Activated CD4-positive, alpha-beta memory T cell treated with anti-CD3 and anti-CD28 coated beads for 36 hours (primary cell): ENCODE data around the gene CAMTA1. TPM values are rescaled to one million over a fixed set of nuclear protein-coding genes. Genes with fewer than 3 reads are reported as not detected.
"Not testable (repeated sequence)": the region's sequence is repeated elsewhere in the genome, so short reads cannot be mapped to it uniquely, and the experiment has no call there.

ENCODE experiments used
- CTCF ChIA-PET: fragments of 350-600 bp; sonication (Branson Sonifier 250); formaldehyde crosslinking; loops from one replicate; lab custom pipeline; 2021; ENCODE audit warnings: antibody characterized with exemption, inconsistent platforms; lab: Charles Lee
- POLR2A ChIA-PET: fragments of 350-600 bp; sonication (Branson Sonifier 250); formaldehyde crosslinking; loops from one replicate; lab custom pipeline; 2021; ENCODE audit warnings: antibody characterized with exemption; lab: Charles Lee
- DNase-seq: peaks from one replicate; pipeline ENCODE4 v3.0.0-alpha.2; 2020
- H3K27ac Mint-ChIP-seq: one replicate; pipeline ENCODE4 v1.8.0; 2021; ENCODE audit warnings: mixed read lengths
- H3K27me3 Mint-ChIP-seq: one replicate; pipeline ENCODE4 v1.8.0; 2021; ENCODE audit warnings: mixed read lengths
- H3K36me3 Mint-ChIP-seq: one replicate; pipeline ENCODE4 v1.8.0; 2021; ENCODE audit warnings: mixed read lengths
- H3K4me1 Mint-ChIP-seq: one replicate; pipeline ENCODE4 v1.8.0; 2021; ENCODE audit warnings: low read depth, mixed read lengths
- H3K4me3 Mint-ChIP-seq: one replicate; pipeline ENCODE4 v1.8.0; 2021; ENCODE audit warnings: mild to moderate bottlenecking, mixed read lengths
- H3K9me3 Mint-ChIP-seq: one replicate; pipeline ENCODE4 v1.8.0; 2021; ENCODE audit warnings: mixed read lengths
- intact Hi-C: fragments of 100-400 bp; cut with micrococcal nuclease; formaldehyde crosslinking; loops from one replicate; pipeline ENCODE4 v1.15.1; 2023
- total RNA-seq, 2 experiments: library from RNA; stranded (reverse); gene quantifications; one replicate each; pipeline ENCODE4 v1.2.3, GENCODE V29; 2021

CAMTA1 gene
- total RNA-seq, 2 experiments from 2014 or later = 64.7 to 68.9 TPM

GRCh38 chr1:7329868-7330615 is 544.8 kb downstream of the CAMTA1 start:
- Mint-ChIP-seq H3K36me3 (no peaks in the 10 kb centered on the region), H3K4me1 (no peaks in the 10 kb centered on the region), H3K27ac (no peak overlapping the region), H3K27me3 (peaks cover 14% of the 10 kb centered on the region), H3K9me3 (peaks cover 12% of the 10 kb centered on the region), H3K4me3 (no peak overlapping the region)
- POLR2A ChIA-PET = no interaction called here
- no peak for DNase-seq
- intact Hi-C loops = no loop called here
- CTCF ChIA-PET = no interaction called here

GRCh38 chr1:7330726-7331125 is 545.5 kb downstream of the CAMTA1 start:
- H3K4me1 Mint-ChIP-seq, POLR2A ChIA-PET, DNase-seq, H3K36me3 Mint-ChIP-seq, CTCF ChIA-PET, intact Hi-C loops, H3K27ac Mint-ChIP-seq, H3K4me3 Mint-ChIP-seq: not testable (repeated sequence)
- Mint-ChIP-seq H3K9me3 (peaks cover 12% of the 10 kb centered on the region), H3K27me3 (peaks cover 11% of the 10 kb centered on the region)

- intact Hi-C loops = no loop called here
- POLR2A ChIA-PET = no interaction called here
- H3K27me3 Mint-ChIP-seq = peaks cover 9% of the 10 kb centered on the region
- no peaks in the 10 kb centered on the region for H3K36me3 Mint-ChIP-seq
- H3K27ac Mint-ChIP-seq = no peak overlapping the region
- no peak for DNase-seq
- no peaks in the 10 kb centered on the region for H3K4me1 Mint-ChIP-seq
- CTCF ChIA-PET = no interaction called here
- H3K9me3 Mint-ChIP-seq = peaks cover 8% of the 10 kb centered on the region
- H3K4me3 Mint-ChIP-seq = no peak overlapping the region
These were observed 546.8 kb downstream of the CAMTA1 start for GRCh38 chr1:7331926-7332535.

- ChIA-PET CTCF (no interaction called here), POLR2A (no interaction called here)
- Mint-ChIP-seq H3K4me3 (no peak overlapping the region), H3K36me3 (no peaks in the 10 kb centered on the region), H3K4me1 (no peaks in the 10 kb centered on the region), H3K9me3 (no peaks in the 10 kb centered on the region), H3K27ac (no peak overlapping the region), H3K27me3 (peaks cover 8% of the 10 kb centered on the region)
- no peak for DNase-seq
- intact Hi-C loops = no loop called here
These were observed 547.8 kb downstream of the CAMTA1 start for GRCh38 chr1:7333094-7333493.

- intact Hi-C loops = no loop called here
- Mint-ChIP-seq H3K27ac (no peak overlapping the region), H3K4me1 (no peaks in the 10 kb centered on the region), H3K27me3 (peaks cover 8% of the 10 kb centered on the region), H3K4me3 (no peak overlapping the region), H3K36me3 (no peaks in the 10 kb centered on the region), H3K9me3 (no peaks in the 10 kb centered on the region)
- ChIA-PET CTCF (no interaction called here), POLR2A (no interaction called here)
- no peak for DNase-seq
These were observed 548.4 kb downstream of the CAMTA1 start for GRCh38 chr1:7333620-7334019.

GRCh38 chr1:7334475-7335035 is 549.3 kb downstream of the CAMTA1 start:
- CTCF ChIA-PET = no interaction called here
- Mint-ChIP-seq H3K4me1 (no peaks in the 10 kb centered on the region), H3K27me3 (peaks cover 8% of the 10 kb centered on the region), H3K9me3 (no peaks in the 10 kb centered on the region), H3K4me3 (no peak overlapping the region), H3K27ac (no peak overlapping the region), H3K36me3 (no peaks in the 10 kb centered on the region)
- POLR2A ChIA-PET = no interaction called here
- DNase-seq = no peak
- intact Hi-C loops = no loop called here

- ChIA-PET CTCF (no interaction called here), POLR2A (no interaction called here)
- Mint-ChIP-seq H3K4me3 (no peak overlapping the region), H3K27ac (no peak overlapping the region), H3K9me3 (no peaks in the 10 kb centered on the region), H3K36me3 (no peaks in the 10 kb centered on the region), H3K27me3 (peaks cover 8% of the 10 kb centered on the region), H3K4me1 (no peaks in the 10 kb centered on the region)
- intact Hi-C loops = no loop called here
- no peak for DNase-seq
These were observed 550.1 kb downstream of the CAMTA1 start for GRCh38 chr1:7335224-7335879.

- POLR2A ChIA-PET = no interaction called here
- CTCF ChIA-PET = no interaction called here
These were observed 553.2 kb downstream of the CAMTA1 start for GRCh38 chr1:7338439-7338838.

GRCh38 chr1:7339014-7339413 is 553.8 kb downstream of the CAMTA1 start:
- ChIA-PET CTCF (no interaction called here), POLR2A (no interaction called here)
- Mint-ChIP-seq H3K9me3 (no peaks in the 10 kb centered on the region), H3K27ac (no peak overlapping the region), H3K4me3 (no peak overlapping the region), H3K4me1 (no peaks in the 10 kb centered on the region), H3K27me3 (peaks cover 5% of the 10 kb centered on the region), H3K36me3 (no peaks in the 10 kb centered on the region)
- intact Hi-C loops = no loop called here
- no peak for DNase-seq

More at GRCh38 chr1:7338439-7338838, 553.2 kb downstream of the CAMTA1 start:
- Mint-ChIP-seq H3K9me3 (no peaks in the 10 kb centered on the region), H3K27ac (no peak overlapping the region), H3K4me1 (no peaks in the 10 kb centered on the region), H3K27me3 (peaks cover 5% of the 10 kb centered on the region), H3K36me3 (no peaks in the 10 kb centered on the region), H3K4me3 (no peak overlapping the region)
- intact Hi-C loops = no loop called here
- no peak for DNase-seq

- CTCF ChIA-PET = no interaction called here
- Mint-ChIP-seq H3K9me3 (no peaks in the 10 kb centered on the region), H3K4me1 (no peaks in the 10 kb centered on the region), H3K27ac (no peak overlapping the region), H3K27me3 (no peaks in the 10 kb centered on the region), H3K4me3 (no peak overlapping the region), H3K36me3 (no peaks in the 10 kb centered on the region)
- DNase-seq = no peak
- POLR2A ChIA-PET = no interaction called here
- intact Hi-C loops = no loop called here
These were observed 554.7 kb downstream of the CAMTA1 start for GRCh38 chr1:7339953-7340352.

- no peaks in the 10 kb centered on the region for H3K9me3 Mint-ChIP-seq
- no peaks in the 10 kb centered on the region for H3K27me3 Mint-ChIP-seq
- no peak overlapping the region for H3K4me3 Mint-ChIP-seq
- DNase-seq = no peak
- no peaks in the 10 kb centered on the region for H3K36me3 Mint-ChIP-seq
- intact Hi-C loops = no loop called here
- POLR2A ChIA-PET = no interaction called here
- CTCF ChIA-PET = no interaction called here
- no peaks in the 10 kb centered on the region for H3K4me1 Mint-ChIP-seq
- no peak overlapping the region for H3K27ac Mint-ChIP-seq
These were observed 556.1 kb downstream of the CAMTA1 start for GRCh38 chr1:7341145-7341905.

- no peak overlapping the region for H3K4me3 Mint-ChIP-seq
- H3K9me3 Mint-ChIP-seq = no peaks in the 10 kb centered on the region
- CTCF ChIA-PET = no interaction called here
- intact Hi-C loops = no loop called here
- DNase-seq = no peak
- POLR2A ChIA-PET = no interaction called here
- H3K27ac Mint-ChIP-seq = no peak overlapping the region
- H3K36me3 Mint-ChIP-seq = no peaks in the 10 kb centered on the region
- no peaks in the 10 kb centered on the region for H3K27me3 Mint-ChIP-seq
- H3K4me1 Mint-ChIP-seq = no peaks in the 10 kb centered on the region
These were observed 558.6 kb downstream of the CAMTA1 start for GRCh38 chr1:7343882-7344281.
